HFFc6 (cell line): ENCODE measurements around the gene GAREM1. TPM values are rescaled to one million over a fixed set of nuclear protein-coding genes. Genes with fewer than 3 reads are reported as not detected.

Experiments
- DNase-seq: peaks from one replicate; pipeline ENCODE4 v3.0.0-alpha.2; 2018
- H3K27ac Mint-ChIP-seq: 2 replicates; pipeline ENCODE4 v1.8.0; 2020; ENCODE audit warnings: mild to moderate bottlenecking, mixed read lengths
- H3K27me3 Mint-ChIP-seq: 2 replicates; pipeline ENCODE4 v1.8.0; 2021; ENCODE audit warnings: mild to moderate bottlenecking, moderate library complexity, mixed read lengths; ENCODE audit not compliant: insufficient read depth
- H3K36me3 Mint-ChIP-seq: 2 replicates; pipeline ENCODE4 v1.8.0; 2021; ENCODE audit warnings: low read depth, mixed read lengths
- H3K4me1 Mint-ChIP-seq: 2 replicates; pipeline ENCODE4 v1.8.0; 2020; ENCODE audit warnings: low read depth, mixed read lengths
- H3K4me3 Mint-ChIP-seq: 2 replicates; pipeline ENCODE4 v1.8.0; 2020; ENCODE audit warnings: mild to moderate bottlenecking, moderate library complexity, mixed read lengths
- H3K9me3 Mint-ChIP-seq: 2 replicates; pipeline ENCODE4 v1.8.0; 2020; ENCODE audit warnings: mild to moderate bottlenecking, mixed read lengths
- CTCF ChIP-seq: fragments of 200-600 bp; sonication (generic); IDR thresholded peaks from 2 replicates; pipeline ENCODE4 v1.5.0; 2021; ENCODE audit warnings: antibody characterized with exemption, mild to moderate bottlenecking
- total RNA-seq, 6 experiments: library from RNA; stranded (reverse); fragmentation: NEBNext Ultra II Directional; extraction: Animal tissue kit (Norgen Biotek cat#: 25700); gene quantifications; 2 replicates in 1 of 6; 3 replicates in 5 of 6; pipeline ENCODE4 v1.2.3, GENCODE V29; 2021

Gene GAREM1
- total RNA-seq, 6 experiments from 2014 or later: 0.03 to 0.31 (median 0.08) TPM

GRCh38 chr18:32368991-32369390, 101.7 kb downstream of the GAREM1 start:
- Mint-ChIP-seq H3K27ac (no peak overlapping the region), H3K4me1 (no peaks in the 10 kb centered on the region), H3K27me3 (peaks cover 3% of the 10 kb centered on the region; the same call in 1 of the 2 replicates), H3K36me3 (no peaks in the 10 kb centered on the region), H3K9me3 (peaks cover 16% of the 10 kb centered on the region; the same call in 1 of the 2 replicates), H3K4me3 (no peak overlapping the region)
- TF ChIP-seq CTCF: no peak
- no peak for DNase-seq

- DNase-seq: no peak
- Mint-ChIP-seq H3K4me1 (no peaks in the 10 kb centered on the region), H3K27ac (no peak overlapping the region)
Measured at GRCh38 chr18:32368170-32368569, 102.5 kb downstream of the GAREM1 start.

GRCh38 chr18:32366586-32367538, 103.8 kb downstream of the GAREM1 start:
- DNase-seq: no peak
- Mint-ChIP-seq H3K27me3 (peaks cover 3% of the 10 kb centered on the region; the same call in 1 of the 2 replicates), H3K4me3 (no peak overlapping the region), H3K9me3 (peaks cover 16% of the 10 kb centered on the region; the same call in 1 of the 2 replicates), H3K27ac (no peak overlapping the region), H3K36me3 (no peaks in the 10 kb centered on the region), H3K4me1 (no peaks in the 10 kb centered on the region)
- no peak for TF ChIP-seq CTCF

More at GRCh38 chr18:32368170-32368569, 102.5 kb downstream of the GAREM1 start:
- H3K36me3 Mint-ChIP-seq: no peaks in the 10 kb centered on the region
- no peak overlapping the region for H3K4me3 Mint-ChIP-seq
- H3K27me3 Mint-ChIP-seq: peaks cover 3% of the 10 kb centered on the region; the same call in 1 of the 2 replicates
- H3K9me3 Mint-ChIP-seq: peaks cover 16% of the 10 kb centered on the region; the same call in 1 of the 2 replicates
- TF ChIP-seq CTCF: no peak

- TF ChIP-seq CTCF: no peak
- no peaks in the 10 kb centered on the region for H3K4me1 Mint-ChIP-seq
- no peak overlapping the region for H3K27ac Mint-ChIP-seq
- H3K9me3 Mint-ChIP-seq: peaks cover 7% of the 10 kb centered on the region; the same call in 1 of the 2 replicates
- H3K4me3 Mint-ChIP-seq: no peak overlapping the region
- no peaks in the 10 kb centered on the region for H3K36me3 Mint-ChIP-seq
- DNase-seq: no peak
- H3K27me3 Mint-ChIP-seq: peaks cover 4% of the 10 kb centered on the region; the same call in 1 of the 2 replicates
Measured at GRCh38 chr18:32362484-32362883, 108.2 kb downstream of the GAREM1 start.

GRCh38 chr18:32360682-32361345, 109.9 kb downstream of the GAREM1 start:
- peaks cover 2% of the 10 kb centered on the region; the same call in 1 of the 2 replicates for H3K27me3 Mint-ChIP-seq
- H3K36me3 Mint-ChIP-seq: no peaks in the 10 kb centered on the region
- no peak for DNase-seq
- H3K4me1 Mint-ChIP-seq: no peaks in the 10 kb centered on the region
- H3K27ac Mint-ChIP-seq: no peak overlapping the region
- H3K9me3 Mint-ChIP-seq: peaks cover 7% of the 10 kb centered on the region; the same call in 1 of the 2 replicates
- no peak overlapping the region for H3K4me3 Mint-ChIP-seq
- no peak for TF ChIP-seq CTCF
